IMR-90 (cell line): ENCODE measurements around the gene SLC26A8. TPM values are rescaled to one million over a fixed set of nuclear protein-coding genes. Genes with fewer than 3 reads are reported as not detected.

Source experiments
- ATAC-seq: fragments of 200-7000 bp; cut with Tn5 transposase; 2 replicates; pipeline ENCODE4 v1.9.1; 2020; ENCODE audit warnings: low read depth, mild to moderate bottlenecking, moderate library complexity
- BruUV-seq: library from RNA; stranded (reverse); fragments of 400-500 nt; replicated peaks from 2 replicates; lab custom pipeline; 2021; lab: Mats Ljungman, UMichigan
- CTCF ChIA-PET: fragments of 300-600 bp; formaldehyde crosslinking; extraction: SDS; loops from one replicate; lab custom pipeline; 2021; ENCODE audit warnings: antibody characterized with exemption; lab: Yijun Ruan, JAX
- POLR2A ChIA-PET: fragments of 300-600 bp; sonication (Branson Sonifier 250); formaldehyde crosslinking; loops from one replicate; lab custom pipeline; 2022; ENCODE audit warnings: antibody characterized with exemption; ENCODE audit not compliant: unreplicated experiment; lab: Charles Lee
- DNase-seq: peaks from one replicate; pipeline ENCODE4 v3.0.0; 2013
- H2AFZ ChIP-seq: replicated peaks from 2 replicates; pipeline ENCODE3; 2013; ENCODE audit warnings: low read length, mild to moderate bottlenecking; ENCODE audit not compliant: poor library complexity
- H2AK5ac ChIP-seq: 2 replicates; pipeline ENCODE4 v1.6.1; 2013; ENCODE audit warnings: low read depth, low read length, inconsistent platforms
- H2AK9ac ChIP-seq: replicated peaks from 2 replicates; pipeline ENCODE3; 2013; ENCODE audit warnings: mild to moderate bottlenecking, low read depth, low read length, moderate library complexity; ENCODE audit not compliant: poor library complexity
- H2BK120ac ChIP-seq: 2 replicates; pipeline ENCODE4 v1.6.1; 2013; ENCODE audit warnings: low read depth, low read length, inconsistent platforms
- H2BK15ac ChIP-seq: 3 replicates; pipeline ENCODE4 v1.6.1; 2013; ENCODE audit warnings: low read depth, low read length, inconsistent platforms
- H2BK20ac ChIP-seq: 2 replicates; pipeline ENCODE4 v1.6.1; 2013; ENCODE audit warnings: low read depth, mild to moderate bottlenecking, inconsistent platforms, low read length, moderate library complexity
- H2BK5ac ChIP-seq: 2 replicates; pipeline ENCODE4 v1.6.1; 2013; ENCODE audit warnings: mild to moderate bottlenecking, low read depth, low read length, inconsistent platforms; ENCODE audit not compliant: poor library complexity, severe bottlenecking
- H3K14ac ChIP-seq: replicated peaks from 2 replicates; pipeline ENCODE4 v1.6.1; 2013; ENCODE audit warnings: low read depth, low read length, inconsistent platforms
- H3K18ac ChIP-seq: 2 replicates; pipeline ENCODE4 v1.6.1; 2013; ENCODE audit warnings: low read depth, low read length, control low read depth
- H3K23ac ChIP-seq: 2 replicates; pipeline ENCODE4 v1.6.1; 2013; ENCODE audit warnings: low read depth, low read length, inconsistent platforms
- H3K27ac ChIP-seq: 2 replicates; pipeline ENCODE4 v1.5.1; 2013; ENCODE audit warnings: mild to moderate bottlenecking, control low read depth, low read length; ENCODE audit not compliant: insufficient read depth
- H3K27me3 ChIP-seq: 2 replicates; pipeline ENCODE4 v1.6.1; 2013; ENCODE audit warnings: low read length; ENCODE audit not compliant: control insufficient read depth, insufficient read depth
- H3K36me3 ChIP-seq: 2 replicates; pipeline ENCODE4 v1.6.1; 2013; ENCODE audit warnings: low read length, mixed read lengths; ENCODE audit not compliant: control insufficient read depth, insufficient read depth
- H3K4ac ChIP-seq: 2 replicates; pipeline ENCODE4 v1.6.1; 2013; ENCODE audit warnings: low read depth, low read length, inconsistent platforms
- H3K4me1 ChIP-seq: 2 replicates; pipeline ENCODE4 v1.6.1; 2013; ENCODE audit warnings: low read length, mixed read lengths; ENCODE audit not compliant: control insufficient read depth, insufficient read depth
- H3K4me2 ChIP-seq: 2 replicates; pipeline ENCODE4 v1.6.1; 2013; ENCODE audit warnings: low read depth, mild to moderate bottlenecking, control low read depth, low read length, moderate library complexity
- H3K4me3 ChIP-seq: 2 replicates; pipeline ENCODE4 v1.5.1; 2013; ENCODE audit warnings: low read depth, mild to moderate bottlenecking, control low read depth, low read length, moderate library complexity; ENCODE audit not compliant: insufficient read depth
- H3K56ac ChIP-seq: 2 replicates; pipeline ENCODE4 v1.6.1; 2013; ENCODE audit warnings: low read length, inconsistent platforms; ENCODE audit not compliant: insufficient read depth; ENCODE audit errors: extremely low read depth
- H3K79me1 ChIP-seq, 2 experiments: 2 replicates each; pipeline ENCODE4 v1.6.1; 2013; ENCODE audit warnings: low read length in 2 of 2, inconsistent platforms in 1 of 2, low read depth in 1 of 2
- H3K9ac ChIP-seq: 2 replicates; pipeline ENCODE4 v1.6.1; 2013; ENCODE audit warnings: low read depth, low read length, control low read depth
- H3K9me1 ChIP-seq: 2 replicates; pipeline ENCODE4 v1.6.1; 2013; ENCODE audit warnings: low read length, inconsistent platforms; ENCODE audit not compliant: insufficient read depth
- H3K9me3 ChIP-seq: 2 replicates; pipeline ENCODE4 v1.6.1; 2013; ENCODE audit warnings: low read length; ENCODE audit not compliant: control insufficient read depth, insufficient read depth
- H4K20me1 ChIP-seq: 2 replicates; pipeline ENCODE4 v1.6.1; 2013; ENCODE audit warnings: low read length, inconsistent platforms; ENCODE audit not compliant: insufficient read depth
- H4K5ac ChIP-seq: 2 replicates; pipeline ENCODE4 v1.6.1; 2013; ENCODE audit warnings: mild to moderate bottlenecking, low read depth, low read length, control low read depth
- H4K8ac ChIP-seq, 2 experiments: 2 replicates each; pipeline ENCODE4 v1.6.1; 2013; ENCODE audit warnings: low read depth in 2 of 2, low read length in 2 of 2, control low read depth in 1 of 2, inconsistent platforms in 1 of 2
- H4K91ac ChIP-seq: 2 replicates; pipeline ENCODE4 v1.6.1; 2013; ENCODE audit warnings: low read depth, low read length, inconsistent platforms; ENCODE audit not compliant: insufficient read depth
- MAFK ChIP-seq: IDR thresholded peaks from 2 replicates; pipeline ENCODE4 v1.6.1; 2012; ENCODE audit warnings: low read depth, low read length, improper control_type of control experiment
- RFX5 ChIP-seq: IDR thresholded peaks from 2 replicates; pipeline ENCODE4 v1.8.0; 2012; ENCODE audit warnings: low read depth, mild to moderate bottlenecking, low read length, moderate library complexity
- WGBS, 2 experiments: methylation state at CpG; one replicate each; pipeline versions ENCODE4 v1.1.5 to v1.1.7; 2013; ENCODE audit warnings: missing lambda C conversion rate in 2 of 2; ENCODE audit not compliant: insufficient read length in 1 of 2; ENCODE audit errors: extremely low coverage in 2 of 2; 5-methylcytosine and 5-hydroxymethylcytosine counted together
- dilution Hi-C: fragments of 300-500 bp; cut with HindIII; formaldehyde crosslinking; loops from one replicate; pipeline ENCODE4 v1.14.3; 2018; ENCODE audit warnings: low sequenced_read_pairs; ENCODE audit not compliant: unreplicated experiment
- in situ Hi-C: fragments of 300-500 bp; cut with MboI; formaldehyde crosslinking; loops from 3 replicates; pipeline ENCODE4 v1.14.3; 2019; ENCODE audit warnings: low sequenced_read_pairs, inconsistent platforms, mixed read lengths
- intact Hi-C: fragments of 100-400 bp; cut with micrococcal nuclease; formaldehyde crosslinking; loops from 2 replicates; pipeline ENCODE4 v1.10.0; 2022
- polyA plus RNA-seq, 3 experiments: library from polyadenylated mRNA; depleted of rRNA; stranded (reverse); fragments of >200 nt; gene quantifications; 2 replicates each; pipeline ENCODE4 v1.2.3, GENCODE V29; 2012; ENCODE audit warnings: low replicate concordance in 1 of 3
- total RNA-seq: library from RNA; depleted of rRNA; stranded (reverse); fragments of >200 nt; gene quantifications from 2 replicates; pipeline ENCODE4 v1.2.3, GENCODE V29; 2012

SLC26A8 gene
- total and polyA plus RNA-seq, 2 of the 4 experiments (the other 2 are of a cell fraction) = 0.07 TPM; not detected in 1

DNA sequence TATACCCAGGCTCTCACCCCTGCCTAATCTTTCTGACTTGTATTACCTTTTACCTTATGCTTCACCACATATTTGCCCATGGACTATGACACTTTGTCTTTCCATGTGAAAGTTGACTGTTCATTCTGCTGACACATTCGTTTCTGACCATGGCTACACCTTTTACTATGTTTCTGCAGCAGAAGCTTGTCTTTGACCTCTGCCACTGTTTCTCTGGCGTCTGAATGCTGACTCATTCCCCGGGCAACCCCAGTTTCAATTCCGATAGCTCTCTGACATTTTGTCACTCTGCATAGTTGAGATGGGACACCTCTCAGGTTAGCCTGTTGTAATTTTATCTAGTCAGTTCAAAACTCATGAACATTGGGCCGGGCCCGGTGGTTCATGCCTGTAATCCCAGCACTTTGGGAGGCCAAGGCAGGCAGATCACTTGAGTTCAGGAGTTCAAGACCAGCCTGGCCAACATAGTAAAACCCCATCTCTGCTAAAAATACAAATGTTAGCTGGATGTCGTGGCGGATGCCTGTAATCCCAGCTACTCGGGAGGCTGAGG is 50.7 kb downstream of the SLC26A8 start:
- Histone ChIP-seq H3K36me3 (no peaks in the 10 kb centered on the region), H3K4me2 (no peak overlapping the region), H3K4me3 (no peak overlapping the region), H3K4ac (no peak overlapping the region), H4K20me1 (no peaks in the 10 kb centered on the region), H4K91ac (no peak overlapping the region), H3K56ac (no peak overlapping the region), H3K9ac (no peak overlapping the region), H2AFZ (peak overlapping the region; percentile 49), H2BK15ac (no peak overlapping the region), H3K9me1 (no peaks in the 10 kb centered on the region; the same call in 1 of the 2 replicates), H2AK9ac (no peak overlapping the region), H2AK5ac (no peak overlapping the region), H2BK20ac (no peak overlapping the region), H3K14ac (no peak overlapping the region), H2BK5ac (no peak overlapping the region), H3K23ac (no peak overlapping the region), H2BK120ac (no peak overlapping the region), H4K8ac (no peak overlapping the region), H3K79me1 (no peaks in the 10 kb centered on the region), H3K4me1 (no peaks in the 10 kb centered on the region), H3K9me3 (no peaks in the 10 kb centered on the region), H3K27me3 (no peaks in the 10 kb centered on the region), H3K18ac (no peak overlapping the region), H3K27ac (no peak overlapping the region), H4K5ac (no peak overlapping the region)
- no TSS peak for BruUV-seq
- dilution Hi-C loops = no loop called here
- TF ChIP-seq MAFK = peak; percentile 79
- TF ChIP-seq RFX5 = no peak
- CTCF ChIA-PET = interaction anchor here (0.8 kb wide), 1 partner anchor 121 kb away, joined by 3 read pairs; no protein-coding TSS in a partner anchor
- POLR2A ChIA-PET = interaction anchor here (0.6 kb wide), 1 partner anchor 21 kb away, joined by 5 read pairs; no protein-coding TSS in a partner anchor
- intact Hi-C loops = no loop called here
- WGBS, 2 experiments = 91% methylated on average over 6 of the region's 9 CpGs; no CpG with 5 or more reads in 1 of the 2 experiments
- ATAC-seq (no peak), DNase-seq (no peak)
- in situ Hi-C loops = loop anchor here (25.0 kb wide), 1 partner anchor 436 kb away; no protein-coding TSS in a partner anchor
